BJ (cell line): Measurements from ENCODE around the gene GABRA5. TPM values are rescaled to one million over a fixed set of nuclear protein-coding genes. Genes with fewer than 3 reads are reported as not detected.

Experiments
- CTCF ChIA-PET: fragments of 350-600 bp; formaldehyde crosslinking; extraction: SDS; loops from one replicate; lab custom pipeline; 2021; ENCODE audit warnings: antibody characterized with exemption, inconsistent platforms; lab: Yijun Ruan, JAX
- POLR2A ChIA-PET: fragments of 300-600 bp; sonication (Branson Sonifier 250); formaldehyde crosslinking; extraction: SDS; loops from one replicate; lab custom pipeline; 2021; ENCODE audit warnings: antibody characterized with exemption; lab: Charles Lee
- DNase-seq: peaks from one replicate; pipeline ENCODE4 v3.0.0-alpha.2; 2011; ENCODE audit warnings: low read depth
- H3K27me3 ChIP-seq: 2 replicates; pipeline ENCODE4 v1.6.0; 2011; ENCODE audit warnings: low read length; ENCODE audit not compliant: control insufficient read depth, insufficient read depth
- H3K36me3 ChIP-seq: 2 replicates; pipeline ENCODE4 v1.5.1; 2011; ENCODE audit warnings: low read length; ENCODE audit not compliant: control insufficient read depth, insufficient read depth
- H3K4me3 ChIP-seq: 2 replicates; pipeline ENCODE4 v1.5.1; 2011; ENCODE audit warnings: low read depth, mild to moderate bottlenecking, control low read depth, low read length
- CTCF ChIP-seq: IDR thresholded peaks from 2 replicates; pipeline ENCODE4 v1.5.1; 2011; ENCODE audit warnings: low read depth, mild to moderate bottlenecking, control low read depth, inconsistent platforms, low read length, moderate library complexity; ENCODE audit not compliant: insufficient read depth
- polyA plus RNA-seq: library from polyadenylated mRNA; depleted of rRNA; stranded (reverse); fragments of >200 nt; gene quantifications from 2 replicates; pipeline ENCODE4 v1.2.3, GENCODE V29; 2011

GABRA5 gene
- polyA plus RNA-seq, 1 experiment = 0.40 TPM

GRCh38 chr15:26852980-26853379 is 13.9 kb upstream of the GABRA5 start:
- Histone ChIP-seq H3K4me3 (no peak overlapping the region), H3K36me3 (no peaks in the 10 kb centered on the region), H3K27me3 (no peaks in the 10 kb centered on the region)
- no peak for DNase-seq
- no peak for TF ChIP-seq CTCF
- ChIA-PET CTCF (no interaction called here), POLR2A (no interaction called here)

GRCh38 chr15:26854435-26854834 is 12.4 kb upstream of the GABRA5 start:
- TF ChIP-seq CTCF = no peak
- POLR2A ChIA-PET = no interaction called here
- Histone ChIP-seq H3K4me3 (no peak overlapping the region), H3K27me3 (no peaks in the 10 kb centered on the region), H3K36me3 (no peaks in the 10 kb centered on the region)
- DNase-seq = no peak
- CTCF ChIA-PET = no interaction called here

- TF ChIP-seq CTCF = peak; percentile 57
- CTCF ChIA-PET = interaction anchor here (1.3 to 1.9 kb wide), 4 partner anchors 917 to 1359 kb away, joined by 3 to 11 read pairs (median 4); no protein-coding TSS in a partner anchor
- no peak overlapping the region for H3K4me3 ChIP-seq
- no peak for DNase-seq
- H3K27me3 ChIP-seq = peaks cover 5% of the 10 kb centered on the region
- POLR2A ChIA-PET = no interaction called here
- H3K36me3 ChIP-seq = no peaks in the 10 kb centered on the region
These were observed 2.1 kb upstream of the GABRA5 start for GRCh38 chr15:26864664-26865191.

- no peak overlapping the region for H3K4me3 ChIP-seq
- no peak for DNase-seq
- ChIA-PET CTCF (no interaction called here), POLR2A (no interaction called here)
- H3K27me3 ChIP-seq = peaks cover 5% of the 10 kb centered on the region
- no peaks in the 10 kb centered on the region for H3K36me3 ChIP-seq
- no peak for TF ChIP-seq CTCF
These were observed 542 bp downstream of the GABRA5 start for GRCh38 chr15:26867200-26868007.

- Histone ChIP-seq H3K4me3 (no peak overlapping the region), H3K36me3 (no peaks in the 10 kb centered on the region), H3K27me3 (peaks cover 5% of the 10 kb centered on the region)
- no peak for TF ChIP-seq CTCF
- DNase-seq = no peak
- CTCF ChIA-PET = no interaction called here
- POLR2A ChIA-PET = no interaction called here
These were observed 1.3 kb downstream of the GABRA5 start for GRCh38 chr15:26868029-26868685.
